NCI-H1048 (cell line): Measurements from ENCODE around the gene DGUOK.
"Not testable (repeated sequence)": the region's sequence is repeated elsewhere in the genome, so short reads cannot be mapped to it uniquely, and the experiment has no call there.

ENCODE experiments used
- DNase-seq: peaks from one replicate; lab custom pipeline; 2025; lab: John Stamatoyannopoulos, UW

The DGUOK gene

DNA sequence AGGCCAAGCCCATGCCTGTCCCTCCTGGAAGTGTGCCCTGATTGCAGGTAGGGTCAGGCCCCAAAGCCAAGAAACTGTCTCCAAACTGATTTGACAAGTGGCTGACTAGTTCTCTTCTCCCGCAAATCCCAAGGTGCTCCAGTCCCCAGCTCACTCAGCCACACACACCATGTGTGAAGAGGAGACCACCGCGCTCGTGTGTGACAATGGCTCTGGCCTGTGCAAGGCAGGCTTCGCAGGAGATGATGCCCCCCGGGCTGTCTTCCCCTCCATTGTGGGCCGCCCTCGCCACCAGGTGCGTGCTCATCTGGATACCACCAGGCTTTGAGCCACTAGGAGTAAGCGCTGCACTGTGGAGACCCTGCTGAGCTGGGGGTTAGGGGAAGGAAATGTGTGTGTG, 25.5 kb upstream of the DGUOK start:
- no peak for DNase-seq

DNA sequence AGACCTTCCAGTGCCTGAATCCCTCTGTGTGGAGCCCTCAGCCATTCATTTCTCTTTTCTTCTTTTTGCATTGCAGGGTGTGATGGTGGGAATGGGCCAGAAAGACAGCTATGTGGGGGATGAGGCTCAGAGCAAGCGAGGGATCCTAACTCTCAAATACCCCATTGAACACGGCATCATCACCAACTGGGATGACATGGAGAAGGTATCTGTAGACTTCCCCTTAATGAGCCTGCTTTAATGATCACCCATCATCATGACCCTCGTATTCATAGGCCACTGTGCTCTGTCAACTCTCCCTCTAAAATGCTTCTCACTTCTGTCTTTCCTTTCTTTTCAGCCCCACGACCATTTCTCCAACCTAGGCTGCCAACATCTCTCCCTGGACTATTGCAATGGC, 24.4 kb upstream of the DGUOK start:
- no peak for DNase-seq

DNA sequence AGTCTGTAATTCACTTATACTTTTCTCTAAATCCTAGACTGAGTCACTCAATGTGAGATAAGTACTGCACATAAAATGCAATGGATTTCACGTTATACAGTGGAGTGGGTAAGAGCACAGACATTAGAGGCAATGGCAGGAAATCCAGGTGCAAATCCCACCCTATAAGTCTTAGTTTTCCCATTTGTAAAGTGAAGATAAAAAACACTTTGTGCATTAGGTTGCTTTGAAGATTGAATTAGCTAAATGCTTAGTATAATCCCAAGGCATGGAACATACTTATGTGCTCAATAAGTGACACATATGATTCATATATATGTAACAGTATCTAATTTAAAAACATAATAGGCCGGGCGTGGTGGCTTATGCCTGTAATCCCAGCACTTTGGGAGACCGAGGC, 23.4 kb upstream of the DGUOK start:
- no peak for DNase-seq

DNA sequence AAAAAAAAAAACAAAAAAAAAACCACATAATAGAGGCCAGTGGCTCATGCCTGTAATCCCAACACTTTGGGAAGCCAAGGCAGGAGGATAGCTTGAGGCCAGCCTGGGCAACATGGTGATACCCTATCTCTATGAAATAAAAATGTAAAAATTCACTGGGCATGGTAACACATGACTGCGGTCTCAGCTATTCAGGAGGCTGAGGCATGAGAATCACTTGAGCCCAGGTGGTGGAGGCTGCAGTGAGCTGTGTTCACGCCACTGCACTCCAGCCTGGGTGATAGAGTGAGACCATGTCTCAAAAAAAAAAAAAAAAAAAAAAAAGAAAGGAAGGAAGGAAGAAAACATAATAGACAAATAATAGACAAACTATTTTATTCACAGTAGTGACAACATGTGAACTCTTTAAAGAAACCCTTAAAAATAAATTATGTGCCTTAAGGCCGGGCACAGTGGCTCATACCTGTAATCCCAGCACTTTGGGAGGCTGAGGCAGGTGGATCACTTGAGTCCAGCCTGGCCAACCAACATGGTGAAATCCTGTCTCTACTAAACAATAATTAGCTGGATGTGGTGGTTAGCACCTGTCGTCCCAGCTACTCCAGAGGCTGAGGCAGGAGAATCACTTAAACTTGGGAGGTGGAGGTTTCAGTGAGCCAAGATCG, 22.6 kb upstream of the DGUOK start:
- DNase-seq: not testable (repeated sequence)

DNA sequence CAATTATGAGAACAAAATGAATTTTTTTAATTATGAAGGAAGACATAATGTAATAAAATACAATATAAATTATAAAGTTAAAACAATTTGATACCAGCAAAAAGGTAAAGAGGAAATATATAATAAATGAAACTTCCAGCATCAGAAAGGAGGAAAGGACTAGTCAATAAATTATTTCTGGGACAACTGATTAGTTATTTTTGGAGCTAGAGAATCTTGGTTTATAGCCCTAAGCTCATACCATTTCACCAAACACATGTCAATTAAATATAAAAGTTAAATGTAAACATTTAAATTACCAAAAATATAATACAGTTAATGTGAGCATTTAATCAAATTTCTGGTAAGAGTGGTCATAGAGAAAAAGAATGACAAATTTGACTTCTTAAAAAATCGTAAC, 21.7 kb upstream of the DGUOK start:
- no peak for DNase-seq

DNA sequence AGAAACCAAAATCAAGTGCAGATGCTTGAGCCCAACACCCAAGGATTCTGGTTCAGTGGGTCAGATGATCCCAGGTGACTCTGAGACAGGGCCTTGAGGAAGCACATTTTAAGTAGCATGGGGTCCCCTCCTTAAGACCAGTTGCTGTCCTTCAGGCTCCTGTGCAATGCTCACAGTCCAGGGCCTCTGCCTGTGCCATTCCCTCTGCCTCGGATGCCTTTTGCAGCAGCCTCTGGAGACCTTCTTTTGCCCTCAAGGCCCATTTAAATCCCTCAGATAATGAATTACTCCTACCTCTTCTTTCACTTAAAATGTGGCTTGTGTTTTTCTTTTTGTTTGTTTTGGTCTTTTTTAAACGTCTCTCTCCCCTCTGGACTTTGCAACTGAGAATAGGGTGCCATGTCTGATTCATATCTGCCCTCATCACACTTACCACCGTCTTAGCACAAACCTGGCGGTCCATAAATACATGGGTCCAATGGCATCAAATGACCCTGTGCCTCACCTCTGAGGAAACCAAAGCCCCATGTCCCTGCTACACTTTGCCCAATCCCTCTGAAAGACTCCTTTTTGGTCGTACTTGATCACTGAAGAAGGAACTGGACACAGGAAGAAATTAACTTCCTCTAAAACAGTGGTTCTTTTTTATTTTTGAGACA, 19.7 kb upstream of the DGUOK start:
- DNase-seq: no peak

DNA sequence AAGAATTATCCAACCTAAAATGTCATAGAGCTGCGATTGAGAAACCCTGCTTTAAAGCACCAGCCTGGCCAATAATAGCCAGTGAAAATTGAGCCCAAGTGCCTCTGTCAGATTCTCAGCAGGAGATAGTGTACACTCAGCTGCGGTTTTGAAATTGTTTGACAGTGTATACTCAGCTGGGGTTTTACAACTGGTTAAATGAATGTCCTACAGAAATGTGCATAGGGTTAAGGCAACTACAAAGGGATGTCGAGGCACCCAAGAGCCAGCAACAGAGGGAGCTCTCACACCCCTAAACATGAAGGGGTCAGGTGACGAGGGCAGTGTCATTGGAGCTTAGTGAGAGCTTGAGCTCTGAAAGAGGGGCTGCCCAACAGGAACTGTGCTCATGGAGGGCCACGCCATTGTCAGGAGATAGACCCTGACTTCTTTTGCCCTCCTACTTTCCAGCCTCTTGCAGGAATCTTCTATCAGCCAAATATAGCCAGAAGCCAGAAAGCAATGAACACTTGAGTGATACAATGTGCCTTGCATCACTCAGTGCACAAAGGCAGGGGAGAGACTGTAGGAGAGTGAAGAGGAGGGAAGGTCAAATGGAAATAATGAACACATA, 18.7 kb upstream of the DGUOK start:
- no peak for DNase-seq

DNA sequence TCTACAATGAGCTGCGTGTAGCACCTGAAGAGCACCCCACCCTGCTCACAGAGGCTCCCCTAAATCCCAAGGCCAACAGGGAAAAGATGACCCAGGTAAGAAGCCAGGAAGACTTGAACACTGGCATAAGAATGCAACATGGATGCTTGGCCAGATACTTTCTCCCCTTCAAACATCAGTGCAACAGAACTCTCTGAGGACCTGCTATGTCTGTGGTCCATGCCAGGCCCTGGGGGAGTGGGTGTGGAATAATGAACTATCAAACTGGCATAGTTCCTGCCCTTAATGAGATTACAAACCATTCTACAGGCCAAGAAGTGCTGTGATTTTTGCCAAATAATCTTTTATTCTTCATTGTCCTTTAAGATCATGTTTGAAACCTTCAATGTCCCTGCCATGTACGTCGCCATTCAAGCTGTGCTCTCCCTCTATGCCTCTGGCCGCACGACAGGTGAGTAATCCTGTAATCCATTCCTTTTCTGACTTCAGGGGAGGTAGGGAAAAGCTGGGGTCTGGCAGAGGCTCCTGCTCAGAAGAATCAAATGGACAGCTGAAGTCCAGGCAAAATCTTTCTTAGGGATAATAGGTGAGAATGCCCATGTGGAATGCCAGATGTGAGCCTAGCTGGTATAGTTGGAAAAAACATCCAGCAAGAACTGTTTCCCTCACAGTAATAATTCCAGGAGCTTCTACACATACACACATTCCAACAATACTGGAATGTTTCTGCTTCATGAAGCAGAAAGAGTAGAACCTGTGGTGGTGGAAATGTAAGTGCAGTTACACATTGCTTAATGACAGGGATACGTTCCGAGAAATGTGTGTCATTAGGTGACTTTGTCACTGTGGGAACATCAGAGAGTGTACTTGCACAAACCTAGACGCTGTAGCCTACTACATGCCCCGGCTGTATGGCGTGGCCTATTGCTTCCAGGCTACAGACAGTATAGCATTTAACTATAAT, 17.7 kb upstream of the DGUOK start:
- no peak for DNase-seq

DNA sequence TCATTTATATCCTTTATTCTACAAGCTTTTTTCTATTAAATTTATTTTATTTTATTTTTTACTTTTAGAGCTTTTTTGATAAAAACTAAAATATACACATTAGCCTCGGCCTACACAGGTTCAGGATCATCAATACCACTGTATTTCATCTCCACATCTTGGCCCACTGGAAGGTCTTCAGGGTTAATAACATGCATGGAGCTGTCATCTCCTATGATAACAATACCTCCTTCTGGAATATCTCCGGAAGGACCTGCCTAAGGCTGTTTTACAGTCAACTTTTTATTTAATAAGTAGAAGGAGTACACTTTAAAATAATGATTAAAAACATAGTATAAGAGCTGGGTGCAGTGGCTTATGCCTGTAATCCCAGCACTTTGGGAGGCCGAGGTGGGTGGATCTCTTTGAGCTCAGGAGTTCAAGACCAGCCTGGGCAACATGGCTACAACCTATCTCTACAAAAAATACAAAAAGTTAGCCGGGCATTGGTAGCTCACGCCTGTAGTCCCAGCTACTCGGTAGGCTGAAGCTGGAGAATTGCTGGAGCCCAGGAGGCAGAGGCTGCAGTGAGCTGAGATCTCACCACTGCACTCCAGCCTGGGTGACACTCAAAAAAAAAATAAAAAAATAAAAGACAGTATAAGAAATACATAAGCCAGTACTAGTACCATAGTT, 15.7 kb upstream of the DGUOK start:
- no peak for DNase-seq

DNA sequence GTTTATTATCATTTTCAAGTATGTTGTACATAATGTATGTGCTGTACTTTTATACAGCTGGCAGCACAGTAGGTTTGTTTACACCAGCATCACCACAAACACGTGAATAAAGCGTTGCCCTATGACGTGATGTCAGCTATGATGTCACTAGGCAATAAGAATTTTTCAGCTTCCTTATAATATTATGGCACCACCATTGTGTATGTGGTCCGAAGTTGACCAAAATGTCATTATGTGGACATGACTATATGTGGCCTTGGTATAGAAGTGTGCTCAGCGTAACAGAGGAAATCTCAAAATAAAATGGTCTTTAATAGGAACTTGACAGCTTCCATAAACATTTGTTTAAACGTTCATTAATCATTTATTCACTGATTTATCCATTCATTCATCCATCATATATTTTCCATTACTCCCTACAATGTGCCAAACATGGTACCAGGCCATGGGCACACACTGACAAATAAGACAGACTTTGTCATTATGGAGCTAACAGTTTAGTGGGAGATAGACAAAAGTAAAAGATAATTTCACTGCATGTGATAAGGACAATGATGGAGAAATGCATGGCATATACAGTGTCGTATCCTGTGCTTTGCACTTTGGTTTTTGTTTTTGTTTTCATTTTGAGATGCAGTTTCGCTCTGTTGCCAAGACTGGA, 15.0 kb upstream of the DGUOK start:
- DNase-seq: no peak

DNA sequence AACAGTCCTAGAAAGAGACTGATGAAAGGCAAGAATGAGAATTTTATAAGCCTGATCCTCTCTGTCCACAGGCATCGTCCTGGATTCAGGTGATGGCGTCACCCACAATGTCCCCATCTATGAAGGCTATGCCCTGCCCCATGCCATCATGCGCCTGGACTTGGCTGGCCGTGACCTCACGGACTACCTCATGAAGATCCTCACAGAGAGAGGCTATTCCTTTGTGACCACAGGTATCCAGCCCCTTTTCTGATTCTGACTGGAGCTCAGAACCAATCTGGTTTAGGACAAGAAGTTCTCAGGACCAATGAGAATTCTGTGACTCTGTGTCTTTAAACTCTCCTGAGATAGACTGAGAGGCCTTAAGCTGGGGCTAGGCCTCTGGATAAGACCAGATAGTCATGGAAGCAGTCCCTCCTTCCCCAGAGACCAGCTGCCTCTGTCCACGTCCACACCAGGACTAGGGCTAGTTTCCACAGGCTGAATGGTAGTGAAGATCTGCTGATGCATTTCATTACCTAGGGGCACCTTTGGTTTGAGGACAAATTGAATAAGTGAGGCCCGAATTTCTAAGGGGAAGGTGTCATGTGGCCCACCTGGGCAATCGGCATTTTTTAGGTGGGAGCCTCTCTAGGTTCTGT, 13.1 kb upstream of the DGUOK start:
- DNase-seq: no peak

DNA sequence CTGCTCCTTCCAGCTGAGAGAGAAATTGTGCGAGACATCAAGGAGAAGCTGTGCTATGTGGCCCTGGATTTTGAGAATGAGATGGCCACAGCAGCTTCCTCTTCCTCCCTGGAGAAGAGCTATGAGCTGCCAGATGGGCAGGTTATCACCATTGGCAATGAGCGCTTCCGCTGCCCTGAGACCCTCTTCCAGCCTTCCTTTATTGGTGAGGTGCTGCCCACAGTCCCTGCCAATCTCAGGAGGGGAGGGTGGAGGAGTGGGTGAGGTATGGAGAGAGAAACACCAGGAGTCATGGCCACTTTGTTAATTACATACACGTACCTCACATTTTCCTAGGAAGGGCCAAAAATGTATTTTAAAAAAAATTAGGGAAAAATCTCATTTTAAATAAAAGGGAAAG, 12.0 kb upstream of the DGUOK start:
- DNase-seq: no peak

DNA sequence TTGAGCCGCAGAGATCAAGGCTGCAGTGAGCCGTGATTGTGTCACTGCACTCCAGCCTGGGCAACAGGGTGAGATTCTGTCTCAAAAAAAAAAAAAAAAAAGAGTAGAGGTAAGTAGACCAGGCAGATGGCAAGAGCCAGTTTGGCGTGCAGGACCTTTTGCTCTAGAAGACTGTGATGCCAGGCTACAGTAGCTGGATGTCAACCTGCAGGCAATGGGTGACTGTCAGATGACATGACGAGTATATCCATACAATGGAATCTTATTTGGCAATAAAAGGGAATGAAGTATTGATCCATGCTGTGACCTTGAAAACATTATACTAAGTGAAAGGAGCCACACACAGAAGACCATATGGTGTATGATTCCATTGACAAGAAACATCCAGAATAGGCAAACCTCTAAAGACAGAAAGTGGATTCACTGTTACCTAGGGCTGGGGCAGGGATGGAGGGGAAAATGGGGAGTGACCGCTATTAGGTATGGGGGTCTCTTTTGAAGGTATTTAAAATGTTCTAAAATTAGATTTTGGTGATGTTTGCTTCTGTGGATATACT, 11.2 kb upstream of the DGUOK start:
- DNase-seq: no peak

DNA sequence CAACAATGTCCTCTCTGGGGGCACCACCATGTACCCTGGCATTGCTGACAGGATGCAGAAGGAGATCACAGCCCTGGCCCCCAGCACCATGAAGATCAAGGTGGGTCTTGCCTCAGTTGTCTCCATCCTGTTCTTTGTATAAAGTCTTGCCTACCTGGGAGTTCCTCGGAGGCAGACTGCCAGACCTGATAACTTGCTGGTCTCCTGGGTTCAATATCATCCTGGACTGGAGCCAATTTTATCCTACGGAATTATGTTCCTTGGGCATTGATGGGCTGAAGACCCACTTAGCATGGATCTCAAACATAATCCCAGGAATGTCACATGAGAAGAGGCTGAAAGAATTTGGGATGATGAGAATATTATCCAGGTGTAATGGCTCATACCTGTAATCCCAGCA, 10.0 kb upstream of the DGUOK start:
- no peak for DNase-seq

DNA sequence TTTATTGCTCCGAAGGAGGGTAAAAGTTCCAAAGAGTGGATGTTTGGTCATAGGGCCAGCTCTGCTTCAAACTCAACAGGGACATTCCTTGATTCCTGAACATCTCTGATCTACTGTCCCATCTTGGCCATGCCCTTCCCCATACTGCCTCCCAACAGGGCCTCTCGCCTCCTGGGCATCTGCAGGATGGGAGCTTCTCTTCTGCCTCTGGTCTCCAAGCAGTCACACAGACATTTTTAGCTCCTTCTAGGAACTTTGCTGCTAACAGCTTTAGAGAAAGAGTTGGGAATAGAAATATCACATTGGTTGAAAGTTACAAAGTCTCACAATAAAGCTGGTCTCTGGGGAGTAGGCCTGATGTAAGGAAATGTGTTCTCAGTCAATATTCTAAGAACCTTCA, 9.4 kb upstream of the DGUOK start:
- no peak for DNase-seq

DNA sequence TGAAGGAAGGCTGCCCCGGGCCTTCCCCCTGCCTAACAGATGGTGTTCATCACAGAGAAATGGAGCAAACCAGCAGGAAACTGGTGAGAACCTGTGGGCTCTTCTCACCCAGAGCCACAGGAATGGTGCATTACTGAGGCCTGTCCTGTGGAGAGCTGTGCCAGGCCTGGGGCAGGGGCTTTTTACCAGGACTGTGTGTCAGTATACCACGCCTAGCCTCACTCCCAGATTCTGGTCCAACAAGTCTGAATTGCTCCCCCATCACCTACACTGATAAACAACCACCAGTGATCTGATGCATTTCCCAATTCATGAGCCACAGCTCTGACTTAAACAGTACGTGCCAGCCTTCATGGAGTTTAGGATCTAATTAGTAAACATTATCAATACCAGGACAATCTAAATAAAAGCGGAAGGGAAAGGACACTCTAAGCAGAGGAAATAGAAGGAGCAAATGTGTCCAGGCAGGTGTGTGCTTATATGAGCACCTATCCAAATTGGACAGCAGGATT, 8.9 kb upstream of the DGUOK start:
- DNase-seq: no peak

DNA sequence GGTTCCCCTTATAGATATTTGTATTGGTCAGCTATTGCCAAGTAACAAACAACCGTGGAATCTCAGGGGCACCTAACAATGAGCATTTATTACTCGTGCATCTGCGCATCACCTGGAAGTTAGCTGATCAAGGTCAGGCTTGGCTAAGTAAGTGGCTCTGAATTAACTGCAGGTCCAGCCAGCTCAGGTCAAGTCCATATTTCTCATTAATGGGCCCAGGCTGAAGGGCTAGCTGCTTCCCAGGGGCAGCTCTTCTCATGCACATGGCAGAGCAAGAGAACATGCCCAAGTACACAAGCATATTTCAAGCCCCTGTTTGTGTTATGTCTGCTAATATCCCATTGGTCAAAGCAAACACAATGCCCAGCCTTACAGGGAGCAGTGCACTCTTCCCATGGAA, 7.8 kb upstream of the DGUOK start:
- DNase-seq: no peak

DNA sequence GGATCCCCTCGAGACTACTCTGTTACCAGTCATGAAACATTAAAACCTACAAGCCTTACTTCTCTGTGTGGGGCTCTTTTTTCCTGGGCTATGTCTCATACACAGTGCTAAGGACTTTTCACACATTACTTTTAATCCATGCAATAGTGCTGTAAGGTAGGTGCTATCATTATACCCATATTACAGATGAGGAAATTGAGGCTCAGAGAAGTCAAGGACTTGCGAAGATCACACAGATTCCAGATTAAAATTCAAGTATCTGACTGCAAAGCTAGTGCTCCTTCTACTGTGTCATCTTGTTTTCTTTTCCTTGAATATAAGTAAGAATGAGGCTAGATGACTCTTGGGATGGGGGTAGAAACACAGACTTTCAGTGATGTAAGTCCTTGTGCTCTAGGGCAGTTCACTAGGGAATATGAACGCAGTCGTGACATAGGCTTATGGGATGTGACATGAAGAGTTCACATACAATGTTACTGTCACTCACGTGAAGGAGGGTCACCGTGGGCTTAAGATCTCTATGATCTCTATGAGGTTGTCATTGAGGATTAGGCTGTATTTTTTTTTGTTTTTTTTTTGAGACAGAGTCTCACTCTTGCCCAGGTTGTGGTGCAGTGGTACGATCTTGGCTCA, 7.0 kb upstream of the DGUOK start:
- DNase-seq: no peak

DNA sequence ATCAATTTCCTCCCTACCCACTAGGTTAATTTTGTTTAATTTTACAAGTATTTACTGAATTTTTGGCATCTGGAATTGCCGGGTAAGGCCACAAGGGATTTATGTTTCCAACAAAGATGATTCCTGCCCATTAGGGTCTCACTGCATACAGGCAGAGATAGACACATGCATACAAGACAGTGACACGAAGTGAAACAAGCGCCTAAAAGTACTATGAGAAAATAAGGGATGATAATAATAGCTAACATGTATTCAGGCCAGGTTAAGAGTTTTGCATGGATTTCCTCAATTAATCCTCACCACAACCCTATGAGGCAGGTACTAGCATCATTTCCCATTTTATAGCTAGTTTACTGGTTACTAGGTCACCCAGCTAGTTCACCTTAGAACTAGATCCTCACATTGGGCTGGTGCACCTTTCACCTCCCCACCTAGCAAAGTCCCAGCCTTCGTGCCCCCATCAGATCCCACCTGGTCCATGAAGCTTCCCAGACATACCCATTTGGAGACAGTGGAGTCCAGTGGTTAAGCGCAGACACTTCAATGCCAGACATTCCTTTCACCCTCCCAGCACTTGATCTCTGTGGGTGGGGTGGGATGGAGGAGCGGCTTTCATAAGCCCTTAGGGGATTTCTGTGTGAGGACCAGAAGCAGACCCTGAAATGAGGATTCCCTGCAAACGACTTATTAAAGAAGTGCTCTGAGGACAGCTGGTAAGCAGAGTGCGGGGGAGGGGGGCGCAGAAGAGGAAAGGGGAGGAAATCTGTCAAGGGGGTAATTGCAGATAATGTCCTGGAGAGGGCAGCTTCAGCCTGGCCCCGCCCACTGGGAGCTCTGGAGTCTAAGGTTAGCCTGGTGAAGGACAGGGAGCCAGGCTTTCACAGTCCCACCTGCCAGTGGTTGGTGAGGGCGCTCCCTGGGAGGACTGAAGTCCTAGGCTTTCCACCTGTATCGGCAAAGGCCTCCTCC, 5.8 kb upstream of the DGUOK start:
- no peak for DNase-seq
